ENCODE data around the gene TMEM200B. TPM values are rescaled to one million over a fixed set of nuclear protein-coding genes. Genes with fewer than 3 reads are reported as not detected.

TMEM200B gene
- total and polyA plus RNA-seq, 2 experiments from 2014 or later, result 4.9 to 8.7 TPM

DNA sequence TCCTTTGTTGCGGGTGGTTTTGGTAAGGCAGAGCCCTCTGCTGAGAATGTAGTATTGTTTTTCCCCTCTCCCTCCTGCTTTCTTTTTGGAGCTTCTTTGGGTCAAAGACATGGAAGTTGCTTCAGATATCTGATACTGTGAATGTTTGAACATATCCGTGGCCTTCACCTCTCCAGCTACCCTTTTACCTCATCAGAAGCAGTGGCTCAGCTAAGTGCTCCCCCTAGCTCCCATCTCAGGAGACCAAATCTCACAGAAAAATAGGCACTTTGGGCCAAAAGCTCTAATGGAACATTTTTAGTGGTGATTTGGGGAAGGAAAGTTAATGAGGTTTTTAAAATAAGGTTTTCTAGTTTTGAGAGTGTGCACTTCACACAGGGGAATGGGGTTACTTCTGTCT lies 6.3 kb downstream of the TMEM200B start:
- TF ChIP-seq, protein P1, sequence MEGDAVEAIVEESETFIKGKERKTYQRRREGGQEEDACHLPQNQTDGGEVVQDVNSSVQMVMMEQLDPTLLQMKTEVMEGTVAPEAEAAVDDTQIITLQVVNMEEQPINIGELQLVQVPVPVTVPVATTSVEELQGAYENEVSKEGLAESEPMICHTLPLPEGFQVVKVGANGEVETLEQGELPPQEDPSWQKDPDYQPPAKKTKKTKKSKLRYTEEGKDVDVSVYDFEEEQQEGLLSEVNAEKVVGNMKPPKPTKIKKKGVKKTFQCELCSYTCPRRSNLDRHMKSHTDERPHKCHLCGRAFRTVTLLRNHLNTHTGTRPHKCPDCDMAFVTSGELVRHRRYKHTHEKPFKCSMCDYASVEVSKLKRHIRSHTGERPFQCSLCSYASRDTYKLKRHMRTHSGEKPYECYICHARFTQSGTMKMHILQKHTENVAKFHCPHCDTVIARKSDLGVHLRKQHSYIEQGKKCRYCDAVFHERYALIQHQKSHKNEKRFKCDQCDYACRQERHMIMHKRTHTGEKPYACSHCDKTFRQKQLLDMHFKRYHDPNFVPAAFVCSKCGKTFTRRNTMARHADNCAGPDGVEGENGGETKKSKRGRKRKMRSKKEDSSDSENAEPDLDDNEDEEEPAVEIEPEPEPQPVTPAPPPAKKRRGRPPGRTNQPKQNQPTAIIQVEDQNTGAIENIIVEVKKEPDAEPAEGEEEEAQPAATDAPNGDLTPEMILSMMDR (conservative IDR thresholded peaks at IDR 0.05; ENCODE audit: low read depth in 2 of 2), result peak; percentile 46 to 67
- TF ChIP-seq, protein P2, sequence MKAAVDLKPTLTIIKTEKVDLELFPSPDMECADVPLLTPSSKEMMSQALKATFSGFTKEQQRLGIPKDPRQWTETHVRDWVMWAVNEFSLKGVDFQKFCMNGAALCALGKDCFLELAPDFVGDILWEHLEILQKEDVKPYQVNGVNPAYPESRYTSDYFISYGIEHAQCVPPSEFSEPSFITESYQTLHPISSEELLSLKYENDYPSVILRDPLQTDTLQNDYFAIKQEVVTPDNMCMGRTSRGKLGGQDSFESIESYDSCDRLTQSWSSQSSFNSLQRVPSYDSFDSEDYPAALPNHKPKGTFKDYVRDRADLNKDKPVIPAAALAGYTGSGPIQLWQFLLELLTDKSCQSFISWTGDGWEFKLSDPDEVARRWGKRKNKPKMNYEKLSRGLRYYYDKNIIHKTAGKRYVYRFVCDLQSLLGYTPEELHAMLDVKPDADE (IDR thresholded peaks at IDR 0.05), result no peak
- TF ChIP-seq STAT1 (IDR thresholded peaks at IDR 0.05; ENCODE audit: unreplicated experiment) (no peak), POLR2AphosphoS5 (IDR thresholded peaks at IDR 0.05; ENCODE audit: low read depth) (no peak)
- ATAC-seq (no peak), DNase-seq (ENCODE audit: low spot score) (peak; percentile 52)
- peaks cover 20% of the 10 kb centered on the region for H3K36me3 Mint-ChIP-seq (ENCODE audit: low read depth)
- Histone ChIP-seq H3K9me2 (ENCODE audit: insufficient read depth) (no peaks in the 10 kb centered on the region), H2AFZ (no peak overlapping the region), H3K36me3 (ENCODE audit: insufficient read depth) (no peaks in the 10 kb centered on the region), H3K79me2 (replicated peaks; ENCODE audit: insufficient read depth) (no peaks in the 10 kb centered on the region), H3K27ac (ENCODE audit: low read depth) (no peak overlapping the region), H3K4me3 (no peak overlapping the region), H3K27me3 (ENCODE audit: insufficient read depth) (peaks cover 23% of the 10 kb centered on the region), H3K4me2 (no peak overlapping the region), H3F3A (replicated peaks; ENCODE audit: low read depth) (peaks cover 14% of the 10 kb centered on the region; the same call in 1 of the 2 replicates), H4K20me1 (replicated peaks; ENCODE audit: insufficient read depth) (no peaks in the 10 kb centered on the region; the same call in 1 of the 2 replicates), H3K4me1 (ENCODE audit: insufficient read depth) (peaks cover 14% of the 10 kb centered on the region; the same call in 1 of the 2 replicates)
- H3K9me3 Mint-ChIP-seq, result no peaks in the 10 kb centered on the region
- H3K27ac Mint-ChIP-seq, result no peak overlapping the region
- H3K4me3 Mint-ChIP-seq, result no peak overlapping the region
- H3K4me1 Mint-ChIP-seq, result peaks cover 13% of the 10 kb centered on the region
- peaks cover 22% of the 10 kb centered on the region for H3K27me3 Mint-ChIP-seq (ENCODE audit: insufficient read depth, low read depth, poor library complexity)

DNA sequence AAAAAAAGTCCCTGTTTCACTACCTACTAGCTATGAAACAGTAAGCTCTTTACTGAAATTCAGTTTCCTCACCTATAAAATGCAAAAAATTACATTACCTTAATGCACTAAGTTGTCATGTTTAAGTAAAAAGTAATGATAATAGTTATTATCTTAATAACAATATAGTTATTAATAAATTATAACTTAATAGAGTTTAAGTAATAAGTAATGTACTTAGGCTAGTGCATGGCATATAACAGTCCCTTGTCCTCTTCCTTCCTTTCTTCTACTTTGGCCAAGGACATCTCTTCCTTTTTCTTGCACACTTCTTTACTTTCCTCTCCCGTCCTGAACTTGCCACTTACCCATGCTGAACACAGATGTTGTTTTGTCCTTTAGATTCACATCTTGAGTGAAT lies 9.0 kb downstream of the TMEM200B start:
- H3K36me3 Mint-ChIP-seq (ENCODE audit: low read depth), result peaks cover 32% of the 10 kb centered on the region
- Histone ChIP-seq H3K27ac (ENCODE audit: low read depth) (no peak overlapping the region), H3F3A (replicated peaks; ENCODE audit: low read depth) (peaks cover 9% of the 10 kb centered on the region; the same call in 1 of the 2 replicates), H2AFZ (no peak overlapping the region), H3K4me2 (no peak overlapping the region), H3K79me2 (replicated peaks; ENCODE audit: insufficient read depth) (no peaks in the 10 kb centered on the region), H3K9me2 (ENCODE audit: insufficient read depth) (no peaks in the 10 kb centered on the region), H3K4me1 (ENCODE audit: insufficient read depth) (peaks cover 11% of the 10 kb centered on the region; the same call in 1 of the 2 replicates), H3K27me3 (ENCODE audit: insufficient read depth) (no peaks in the 10 kb centered on the region), H3K4me3 (no peak overlapping the region), H3K36me3 (ENCODE audit: insufficient read depth) (0 out of 2 replicates have a peak, but pooled peaks cover 6% of the 10 kb centered on the region), H4K20me1 (replicated peaks; ENCODE audit: insufficient read depth) (no peaks in the 10 kb centered on the region)
- no peak for TF ChIP-seq STAT1 (IDR thresholded peaks at IDR 0.05; ENCODE audit: unreplicated experiment)
- no peak overlapping the region for H3K27ac Mint-ChIP-seq
- H3K4me1 Mint-ChIP-seq, result peaks cover 19% of the 10 kb centered on the region
- no peak for DNase-seq (ENCODE audit: low spot score)
- ATAC-seq, result no peak
- H3K4me3 Mint-ChIP-seq, result no peak overlapping the region
- no peaks in the 10 kb centered on the region for H3K9me3 Mint-ChIP-seq
- peaks cover 7% of the 10 kb centered on the region for H3K27me3 Mint-ChIP-seq (ENCODE audit: insufficient read depth, low read depth, poor library complexity)

DNA sequence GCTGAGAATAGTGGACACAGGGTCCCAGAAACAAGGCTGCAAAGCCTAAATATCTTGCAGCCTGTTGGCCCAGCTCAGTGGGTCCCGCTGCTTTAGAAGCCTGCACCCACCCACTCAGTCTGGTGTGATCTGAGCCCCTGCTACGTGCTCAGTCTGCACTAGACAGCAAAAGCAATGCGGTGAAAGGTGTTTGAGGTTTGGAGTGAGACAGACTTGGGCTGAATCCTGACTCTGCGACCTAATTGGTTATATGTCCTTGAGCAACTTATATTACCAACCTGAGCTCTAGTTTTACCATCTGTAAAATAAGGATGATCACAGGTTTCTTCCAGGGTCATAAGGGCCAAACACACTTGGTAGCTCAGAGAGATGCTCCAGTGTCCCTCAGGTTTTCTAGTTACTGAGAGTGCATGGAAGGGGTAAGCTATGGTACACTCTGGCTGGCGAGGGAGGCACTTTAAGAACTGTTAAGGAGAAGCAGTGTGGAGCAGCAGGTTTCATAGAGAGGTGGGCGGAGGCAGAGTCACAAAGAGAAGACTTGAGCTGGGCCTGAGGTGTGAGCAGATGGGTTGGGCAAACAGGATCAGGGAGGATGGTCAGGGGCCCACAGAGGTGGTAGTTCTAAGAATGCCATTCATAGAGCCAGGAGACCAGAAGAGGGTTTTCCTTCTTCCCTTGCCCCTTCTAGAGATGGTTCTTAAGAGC lies 10.1 kb downstream of the TMEM200B start:
- Mint-ChIP-seq H3K4me3 (no peak overlapping the region), H3K36me3 (ENCODE audit: low read depth) (peaks cover 34% of the 10 kb centered on the region), H3K9me3 (no peaks in the 10 kb centered on the region), H3K27ac (no peak overlapping the region), H3K4me1 (peaks cover 19% of the 10 kb centered on the region), H3K27me3 (ENCODE audit: insufficient read depth, low read depth, poor library complexity) (peaks cover 8% of the 10 kb centered on the region)
- ATAC-seq, result peak; percentile 27
- H4K20me1 ChIP-seq (replicated peaks; ENCODE audit: insufficient read depth), result no peaks in the 10 kb centered on the region
- no peak overlapping the region for H3K4me3 ChIP-seq
- no peak for DNase-seq (ENCODE audit: low spot score)
- H3K27me3 ChIP-seq (ENCODE audit: insufficient read depth), result no peaks in the 10 kb centered on the region
- 0 out of 2 replicates have a peak, but pooled peaks cover 6% of the 10 kb centered on the region for H3K36me3 ChIP-seq (ENCODE audit: insufficient read depth)
- no peak overlapping the region for H3K27ac ChIP-seq (ENCODE audit: low read depth)
- no peaks in the 10 kb centered on the region for H3K79me2 ChIP-seq (replicated peaks; ENCODE audit: insufficient read depth)
- no peak overlapping the region for H2AFZ ChIP-seq
- no peaks in the 10 kb centered on the region for H3K9me2 ChIP-seq (ENCODE audit: insufficient read depth)
- peak overlapping the region; percentile 17; the same call in 1 of the 2 replicates for H3K4me2 ChIP-seq
- peaks cover 6% of the 10 kb centered on the region; the same call in 1 of the 2 replicates for H3F3A ChIP-seq (replicated peaks; ENCODE audit: low read depth)
- peaks cover 11% of the 10 kb centered on the region; the same call in 1 of the 2 replicates for H3K4me1 ChIP-seq (ENCODE audit: insufficient read depth)
- TF ChIP-seq NANOG (IDR thresholded peaks at IDR 0.05; ENCODE audit: borderline replicate concordance), result no peak
- no peak for TF ChIP-seq CREB1 (CRISPR knock-in tag; IDR thresholded peaks at IDR 0.05; ENCODE audit: low read depth)

Data from GM23338 (cell line).